K562 (cell line): ENCODE data around the gene POLD1. TPM values are rescaled to one million over a fixed set of nuclear protein-coding genes. Genes with fewer than 3 reads are reported as not detected.

Source experiments
- CHAMP1 ChIP-seq: fragments of 450-650 bp; IDR thresholded peaks from 2 replicates; pipeline ENCODE4 v1.6.1; 2016; ENCODE audit warnings: mild to moderate bottlenecking
- MXI1 ChIP-seq: IDR thresholded peaks from 2 replicates; pipeline ENCODE4 v1.6.1; 2011; ENCODE audit warnings: low read depth, mild to moderate bottlenecking, improper control_type of control experiment, low read length
- NFE2L1 ChIP-seq: fragments of 450-650 bp; IDR thresholded peaks from 2 replicates; pipeline ENCODE4 v1.6.1; 2016; ENCODE audit warnings: missing genetic modification characterization, low read depth, mild to moderate bottlenecking, missing compliant biosample characterization, moderate library complexity, borderline replicate concordance
- RBM22 ChIP-seq: fragments of 200-400 bp; formaldehyde crosslinking; IDR thresholded peaks from 2 replicates; pipeline ENCODE4 v1.6.1; 2018; ENCODE audit warnings: low read length, low read depth; ENCODE audit not compliant: poor library complexity, severe bottlenecking
- RBM34 ChIP-seq: fragments of 200-400 bp; formaldehyde crosslinking; IDR thresholded peaks from 2 replicates; pipeline ENCODE4 v1.6.1; 2018; ENCODE audit warnings: low read length, borderline replicate concordance; ENCODE audit not compliant: insufficient read depth
- SMC3 ChIP-seq: conservative IDR thresholded peaks from 2 replicates; pipeline ENCODE4 v1.6.1; 2011; ENCODE audit warnings: low read depth, low read length, improper control_type of control experiment; ENCODE audit not compliant: insufficient read depth
- TBP ChIP-seq: optimal IDR thresholded peaks from 2 replicates; pipeline ENCODE3; 2011; ENCODE audit warnings: low read depth, low read length, improper control_type of control experiment
- TCFL5 ChIP-seq: fragments of 250-450 bp; sonication (Bioruptor Pico); conservative IDR thresholded peaks from 2 replicates; pipeline ENCODE4 v1.6.1; 2021; ENCODE audit warnings: mild to moderate bottlenecking, moderate library complexity, matching md5 sums
- TEAD2 ChIP-seq: fragments of 450-650 bp; IDR thresholded peaks from 2 replicates; pipeline ENCODE4 v1.6.1; 2016; ENCODE audit warnings: missing genetic modification characterization, control low read depth, missing compliant biosample characterization
- TRIM28 ChIP-seq: fragments of 450-650 bp; IDR thresholded peaks from 2 replicates; pipeline ENCODE4 v1.6.1; 2017
- ZNF449 ChIP-seq: fragments of 250-450 bp; sonication (Bioruptor Pico); IDR thresholded peaks from 2 replicates; pipeline ENCODE4 v1.8.0; 2022; ENCODE audit warnings: moderate library complexity, mild to moderate bottlenecking, inconsistent platforms
- ZNF512 ChIP-seq: IDR thresholded peaks from 2 replicates; pipeline ENCODE4 v1.6.1; 2016; ENCODE audit warnings: missing genetic modification characterization, missing compliant biosample characterization
- polyA plus RNA-seq, 8 experiments: library from polyadenylated mRNA; depleted of rRNA in 4 of 8; stranded (reverse) in 5 of 8; unstranded in 3 of 8; fragments of >200 nt; fragmentation: Nextera tagmentation in 2 of 8; fragmentation: Illumina TruSeq in 1 of 8; extraction: Ambion mirVana in 2 of 8; extraction: Trizol in 1 of 8; gene quantifications; 2 replicates each; pipeline versions ENCODE4 v1.2.1 to v1.2.3, GENCODE V29; 2011 to 2014; ENCODE audit warnings: inconsistent platforms in 1 of 8, missing spikeins in 1 of 8
- total RNA-seq, 7 experiments: library from RNA; depleted of rRNA in 6 of 7; stranded (reverse); fragments of >200 nt in 6 of 7; fragmentation: Illumina TruSeq in 2 of 7; extraction: Trizol in 2 of 7; gene quantifications; 2 replicates each; pipeline versions ENCODE4 v1.2.1 to v1.2.3, GENCODE V29; 2011 to 2021; ENCODE audit warnings: low replicate concordance in 1 of 7
- TF ChIP-seq, protein P1 (sequence below): fragments of 450-650 bp; formaldehyde crosslinking; IDR thresholded peaks from 2 replicates; pipeline ENCODE4 v1.4.0; 2022; ENCODE audit warnings: missing genetic modification characterization

POLD1 gene
- total and polyA plus RNA-seq, 9 of the 15 experiments (the other 6 are each of a cell fraction or from before 2014, with no cell fraction given) = 1.3 to 312 (median 47.8) TPM

DNA sequence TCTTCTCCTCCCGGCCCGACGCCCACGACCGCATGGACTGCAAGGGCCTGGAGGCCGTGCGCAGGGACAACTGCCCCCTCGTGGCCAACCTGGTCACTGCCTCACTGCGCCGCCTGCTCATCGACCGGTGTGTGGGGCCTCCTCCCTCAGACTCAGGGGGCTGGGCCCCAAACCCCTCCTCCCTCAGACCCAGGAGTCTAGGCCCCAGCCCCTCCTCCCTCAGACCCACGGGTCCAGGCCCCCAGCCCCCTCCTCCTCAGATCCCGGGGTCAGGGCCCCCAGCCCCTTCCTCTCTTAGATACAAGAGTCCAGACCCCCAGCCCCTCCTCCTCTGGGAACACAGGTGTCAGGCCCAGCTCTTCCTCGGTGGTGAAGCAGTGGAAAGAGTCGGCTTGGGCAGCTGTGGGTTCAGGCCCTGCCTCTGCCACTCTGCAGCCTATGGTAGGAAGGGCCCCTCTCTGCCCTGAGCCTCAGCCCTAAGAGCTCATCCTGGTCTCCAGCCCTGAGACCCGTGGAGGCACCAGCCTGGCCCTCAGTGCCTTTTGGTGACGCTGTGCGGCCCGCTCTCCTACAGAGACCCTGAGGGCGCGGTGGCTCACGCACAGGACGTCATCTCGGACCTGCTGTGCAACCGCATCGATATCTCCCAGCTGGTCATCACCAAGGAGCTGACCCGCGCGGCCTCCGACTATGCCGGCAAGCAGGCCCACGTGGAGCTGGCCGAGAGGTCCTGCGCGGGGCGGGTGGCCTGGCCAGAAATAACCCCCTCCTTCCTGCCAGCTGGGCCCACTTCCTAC lies 30.9 kb downstream of the POLD1 start (continued):
- TF ChIP-seq TCFL5 (CRISPR knock-in tag) (no peak), TBP (no peak), TEAD2 (tag) (no peak), ZNF449 (CRISPR knock-in tag) (no peak), NFE2L1 (tag) (no peak), MXI1 (no peak), RBM22 (no peak), ZNF512 (tag) (no peak), RBM34 (no peak), SMC3 (peak; percentile 70), CHAMP1 (no peak), TRIM28 (peak; percentile 60)
- TF ChIP-seq, protein P1, sequence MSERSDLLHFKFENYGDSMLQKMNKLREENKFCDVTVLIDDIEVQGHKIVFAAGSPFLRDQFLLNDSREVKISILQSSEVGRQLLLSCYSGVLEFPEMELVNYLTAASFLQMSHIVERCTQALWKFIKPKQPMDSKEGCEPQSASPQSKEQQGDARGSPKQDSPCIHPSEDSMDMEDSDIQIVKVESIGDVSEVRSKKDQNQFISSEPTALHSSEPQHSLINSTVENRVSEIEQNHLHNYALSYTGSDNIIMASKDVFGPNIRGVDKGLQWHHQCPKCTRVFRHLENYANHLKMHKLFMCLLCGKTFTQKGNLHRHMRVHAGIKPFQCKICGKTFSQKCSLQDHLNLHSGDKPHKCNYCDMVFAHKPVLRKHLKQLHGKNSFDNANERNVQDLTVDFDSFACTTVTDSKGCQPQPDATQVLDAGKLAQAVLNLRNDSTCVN (CRISPR knock-in tag) = no peak
